ENCODE data around the gene CACNB3.

GRCh38 chr12:48776956-48777355, 41.3 kb upstream of the CACNB3 start:
- no peak for TF ChIP-seq EZH2phosphoT487 (IDR thresholded peaks at IDR 0.05)
- TF ChIP-seq CTCF (IDR thresholded peaks at IDR 0.05): no peak
- no peak for TF ChIP-seq EZH2 (IDR thresholded peaks at IDR 0.05)

Data from neural progenitor cell (in vitro differentiated cells).